Stomach (tissue), 4 donors: ENCODE data around the gene CMIP.

Experiments used
- CTCF ChIP-seq, 7 experiments: fragments of 450-650 bp in 4 of 7; fragments of 200-600 bp in 3 of 7; sonication (generic) in 3 of 7; IDR thresholded peaks; one replicate each; pipeline ENCODE4 v1.5.1; 2016 to 2019; ENCODE audit warnings: antibody characterized with exemption in 7 of 7, control low read depth in 2 of 7, mild to moderate bottlenecking in 1 of 7
- EP300 ChIP-seq: sonication (generic); formaldehyde crosslinking; IDR thresholded peaks from one replicate; pipeline ENCODE4 v1.6.1; 2017; ENCODE audit warnings: antibody characterized with exemption
- POLR2AphosphoS5 ChIP-seq, 3 donors: sonication (generic); formaldehyde crosslinking; IDR thresholded peaks; one replicate each; pipeline ENCODE4 v1.6.1; 2016; ENCODE audit warnings: antibody characterized with exemption in 3 of 3

- no peak for TF ChIP-seq POLR2AphosphoS5 (IDR thresholded peaks at IDR 0.05)
- no peak for TF ChIP-seq CTCF (IDR thresholded peaks at IDR 0.05)
- TF ChIP-seq EP300, result no peak
Observed at GRCh38 chr16:81700780-81701165, 256.2 kb downstream of the CMIP start.
